ENCODE data around the gene ZC3H11A.

ZC3H11A gene

GRCh38 chr1:203842559-203842876, 47.1 kb downstream of the ZC3H11A start:
- no peak for DNase-seq (ENCODE audit: low read depth in 2 of 2)

GRCh38 chr1:203843435-203843834, 48.0 kb downstream of the ZC3H11A start:
- DNase-seq (ENCODE audit: low read depth in 2 of 2), result no peak

Measured in activated CD8-positive, alpha-beta memory T cell treated with anti-CD3 and anti-CD28 coated beads for 4 hours (primary cell).